ENCODE measurements around the gene P2RX2. TPM values are rescaled to one million over a fixed set of nuclear protein-coding genes. Genes with fewer than 3 reads are reported as not detected.
"Not testable (repeated sequence)": the region's sequence is repeated elsewhere in the genome, so short reads cannot be mapped to it uniquely, and the experiment has no call there.

Gene P2RX2
- polyA plus RNA-seq, 3 donors from 2014 or later = not detected

- H3K27me3 Mint-ChIP-seq (ENCODE audit: low read depth in 3 of 3) = peaks cover 4 to 12% (median 5%) of the 10 kb centered on the region in 3 donors
- no peak overlapping the region for H3K4me3 Mint-ChIP-seq
- no peaks in the 10 kb centered on the region for H3K36me3 Mint-ChIP-seq
- no peak overlapping the region for H3K27ac Mint-ChIP-seq
- no peaks in the 10 kb centered on the region for H3K9me3 Mint-ChIP-seq
- H3K4me1 Mint-ChIP-seq = peaks cover 4 to 5% of the 10 kb centered on the region in 2 donors
- DNase-seq = no peak
Measured at GRCh38 chr12:132588821-132589669, 29.5 kb upstream of the P2RX2 start.

- H3K4me1 Mint-ChIP-seq = peaks cover 5 to 7% of the 10 kb centered on the region in 2 donors
- H3K27ac Mint-ChIP-seq = no peak overlapping the region
- no peaks in the 10 kb centered on the region for H3K36me3 Mint-ChIP-seq
- no peaks in the 10 kb centered on the region for H3K9me3 Mint-ChIP-seq
- DNase-seq = no peak
- no peak overlapping the region for H3K4me3 Mint-ChIP-seq
- H3K27me3 Mint-ChIP-seq (ENCODE audit: low read depth in 3 of 3) = peaks cover 7 to 17% (median 10%) of the 10 kb centered on the region in 3 donors
Measured at GRCh38 chr12:132591107-132591935, 27.3 kb upstream of the P2RX2 start.

DNA sequence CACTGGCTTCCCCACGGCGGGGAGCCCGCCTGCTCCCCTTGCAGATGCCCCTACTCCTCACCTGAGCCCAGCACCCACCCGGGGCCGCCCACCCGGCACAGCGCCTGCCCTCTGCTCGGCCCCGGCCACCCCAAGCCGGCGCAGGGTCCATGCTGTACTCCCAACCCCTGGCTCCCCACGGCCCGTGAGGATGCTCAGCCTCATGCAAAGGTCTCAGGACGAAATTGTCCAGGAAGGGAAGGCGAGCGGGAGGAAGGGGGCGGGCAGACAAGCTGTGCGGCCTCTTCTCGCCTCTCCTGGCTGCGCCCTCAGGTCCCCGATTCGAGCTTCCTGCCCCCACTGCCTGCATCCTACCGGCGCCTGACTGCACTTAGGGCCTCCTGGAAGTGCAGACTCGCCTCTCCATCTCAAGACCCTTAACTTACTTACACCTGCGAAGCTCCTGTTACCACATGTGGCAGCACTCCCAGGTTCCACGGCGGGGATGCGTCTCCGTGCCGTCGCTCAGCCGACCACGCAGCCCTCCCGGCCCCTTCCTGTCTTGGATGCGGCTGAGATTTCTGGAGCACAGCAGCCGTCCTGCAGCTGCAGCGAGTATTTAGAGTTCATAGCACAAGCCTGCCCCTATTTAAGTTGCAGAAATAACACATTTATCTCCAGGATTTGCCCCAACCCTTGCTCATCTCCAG, 26.1 kb upstream of the P2RX2 start:
- no peak overlapping the region for H3K27ac Mint-ChIP-seq
- peaks cover 7 to 19% (median 10%) of the 10 kb centered on the region in 3 donors for H3K27me3 Mint-ChIP-seq (ENCODE audit: low read depth in 3 of 3)
- H3K4me3 Mint-ChIP-seq = no peak overlapping the region
- DNase-seq = no peak
- no peaks in the 10 kb centered on the region for H3K9me3 Mint-ChIP-seq
- no peaks in the 10 kb centered on the region for H3K36me3 Mint-ChIP-seq
- peaks cover 10 to 12% of the 10 kb centered on the region in 2 donors for H3K4me1 Mint-ChIP-seq

DNA sequence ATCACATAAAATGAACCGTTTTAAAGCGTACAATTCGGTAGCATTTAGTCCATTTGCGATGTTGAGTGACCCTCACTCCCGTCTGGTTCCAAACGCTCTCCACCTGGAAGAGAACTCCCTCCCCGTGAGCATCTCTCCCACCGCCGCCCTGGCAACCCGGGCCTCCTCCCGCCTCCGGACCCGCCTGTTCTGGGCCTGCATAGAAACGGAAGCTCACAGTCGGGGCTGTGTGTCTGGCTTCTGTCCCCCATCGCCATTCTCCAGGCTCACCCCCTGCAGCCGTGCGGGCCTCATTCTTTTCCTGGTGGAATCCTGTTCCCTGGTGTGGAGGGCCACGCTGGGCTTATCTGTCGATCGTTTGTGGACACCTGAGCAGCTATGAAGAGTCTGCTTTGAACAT, 25.5 kb upstream of the P2RX2 start:
- Mint-ChIP-seq H3K4me1 (peaks cover 14 to 18% of the 10 kb centered on the region in 2 donors), H3K4me3 (no peak overlapping the region), H3K27me3 (ENCODE audit: low read depth in 3 of 3) (peaks cover 9 to 22% (median 10%) of the 10 kb centered on the region in 3 donors), H3K9me3 (no peaks in the 10 kb centered on the region), H3K36me3 (no peaks in the 10 kb centered on the region), H3K27ac (no peak overlapping the region)
- no peak for DNase-seq

GRCh38 chr12:132593521-132593920, 25.1 kb upstream of the P2RX2 start:
- no peak overlapping the region for H3K4me3 Mint-ChIP-seq
- peak overlapping the region in 1 of 6 donors; percentile 47 for H3K27ac Mint-ChIP-seq
- H3K27me3 Mint-ChIP-seq (ENCODE audit: low read depth in 3 of 3) = peaks cover 9 to 22% (median 10%) of the 10 kb centered on the region in 3 donors
- no peak for DNase-seq
- no peaks in the 10 kb centered on the region for H3K36me3 Mint-ChIP-seq
- H3K4me1 Mint-ChIP-seq = peaks cover 14 to 18% of the 10 kb centered on the region in 2 donors
- no peaks in the 10 kb centered on the region for H3K9me3 Mint-ChIP-seq

DNA sequence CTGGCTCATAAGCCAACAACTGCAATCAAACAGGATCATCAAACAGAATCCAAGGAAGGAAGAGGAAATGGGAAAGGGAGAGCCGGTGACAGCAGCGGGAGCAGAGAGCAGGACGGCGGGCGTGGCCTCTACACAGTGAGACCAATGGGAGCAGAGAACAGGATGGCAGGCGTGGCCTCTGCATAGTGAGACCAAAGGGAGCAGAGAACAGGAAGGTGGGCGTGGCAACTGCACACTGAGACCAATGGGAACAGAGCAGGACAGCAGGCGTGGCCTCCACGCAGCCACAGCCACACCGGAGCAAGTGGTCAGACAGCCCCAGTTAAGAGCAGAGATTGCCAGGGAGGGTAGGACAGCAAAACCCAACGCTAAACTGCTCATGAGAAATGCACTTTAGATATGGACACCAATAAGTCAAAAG, 24.6 kb upstream of the P2RX2 start:
- DNase-seq = peak in 1 of 3 donors; percentile 21
- Mint-ChIP-seq H3K4me1 (peaks cover 18% of the 10 kb centered on the region in 2 donors), H3K9me3 (no peaks in the 10 kb centered on the region), H3K4me3 (peak overlapping the region in 1 of 5 donors; percentile 44), H3K27ac (peak overlapping the region in 1 of 6 donors; percentile 47), H3K36me3 (no peaks in the 10 kb centered on the region), H3K27me3 (ENCODE audit: low read depth in 3 of 3) (peaks cover 10 to 18% (median 12%) of the 10 kb centered on the region in 3 donors)

DNA sequence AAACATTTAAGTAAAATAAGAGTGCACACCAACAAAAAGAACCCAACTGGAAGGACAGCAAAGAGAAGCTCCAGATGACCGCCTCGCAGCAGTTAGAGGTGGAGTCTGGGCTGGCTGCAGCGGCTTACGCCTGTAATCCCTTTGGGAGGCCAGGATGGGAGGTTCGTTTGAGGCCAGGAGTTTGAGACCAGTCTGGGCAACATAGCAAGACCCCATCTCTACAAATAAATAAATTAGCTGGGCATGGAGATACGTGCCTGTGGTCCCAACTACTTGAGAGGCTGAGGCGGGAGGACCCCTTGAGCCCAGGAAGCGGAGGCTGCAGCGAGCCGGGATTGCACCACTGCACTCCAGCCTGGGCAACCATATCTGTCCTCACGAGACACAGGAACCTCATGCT, 23.4 kb upstream of the P2RX2 start:
- Mint-ChIP-seq H3K27ac (no peak overlapping the region), H3K9me3 (no peaks in the 10 kb centered on the region), H3K4me1 (peaks cover 22% of the 10 kb centered on the region in 2 donors), H3K4me3 (peak overlapping the region in 1 of 5 donors; percentile 34), H3K27me3 (ENCODE audit: low read depth in 3 of 3) (peaks cover 12 to 17% (median 13%) of the 10 kb centered on the region in 3 donors), H3K36me3 (no peaks in the 10 kb centered on the region)
- no peak for DNase-seq

DNA sequence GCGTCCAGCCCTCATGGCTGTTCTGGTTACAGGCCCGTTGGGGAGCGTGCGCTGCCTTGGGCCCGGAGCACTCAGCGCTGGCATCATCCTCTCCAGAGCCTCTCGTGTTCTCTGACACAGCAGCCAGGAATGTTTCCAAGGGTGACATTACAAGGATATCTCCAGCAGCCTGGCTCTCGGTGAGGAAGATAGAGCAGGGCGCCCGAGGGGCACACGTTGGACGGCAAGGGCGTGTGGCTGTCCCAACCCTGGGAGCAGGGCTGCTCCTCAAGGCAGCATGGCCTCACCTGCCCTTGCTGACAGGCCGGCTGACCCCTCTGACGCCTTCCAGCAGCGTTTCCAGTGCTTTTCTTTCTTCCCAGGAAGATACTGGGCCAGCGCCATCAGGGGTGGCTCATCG, 22.6 kb upstream of the P2RX2 start:
- H3K27me3 Mint-ChIP-seq (ENCODE audit: low read depth in 3 of 3) = peaks cover 13 to 17% (median 14%) of the 10 kb centered on the region in 3 donors
- DNase-seq = no peak

DNA sequence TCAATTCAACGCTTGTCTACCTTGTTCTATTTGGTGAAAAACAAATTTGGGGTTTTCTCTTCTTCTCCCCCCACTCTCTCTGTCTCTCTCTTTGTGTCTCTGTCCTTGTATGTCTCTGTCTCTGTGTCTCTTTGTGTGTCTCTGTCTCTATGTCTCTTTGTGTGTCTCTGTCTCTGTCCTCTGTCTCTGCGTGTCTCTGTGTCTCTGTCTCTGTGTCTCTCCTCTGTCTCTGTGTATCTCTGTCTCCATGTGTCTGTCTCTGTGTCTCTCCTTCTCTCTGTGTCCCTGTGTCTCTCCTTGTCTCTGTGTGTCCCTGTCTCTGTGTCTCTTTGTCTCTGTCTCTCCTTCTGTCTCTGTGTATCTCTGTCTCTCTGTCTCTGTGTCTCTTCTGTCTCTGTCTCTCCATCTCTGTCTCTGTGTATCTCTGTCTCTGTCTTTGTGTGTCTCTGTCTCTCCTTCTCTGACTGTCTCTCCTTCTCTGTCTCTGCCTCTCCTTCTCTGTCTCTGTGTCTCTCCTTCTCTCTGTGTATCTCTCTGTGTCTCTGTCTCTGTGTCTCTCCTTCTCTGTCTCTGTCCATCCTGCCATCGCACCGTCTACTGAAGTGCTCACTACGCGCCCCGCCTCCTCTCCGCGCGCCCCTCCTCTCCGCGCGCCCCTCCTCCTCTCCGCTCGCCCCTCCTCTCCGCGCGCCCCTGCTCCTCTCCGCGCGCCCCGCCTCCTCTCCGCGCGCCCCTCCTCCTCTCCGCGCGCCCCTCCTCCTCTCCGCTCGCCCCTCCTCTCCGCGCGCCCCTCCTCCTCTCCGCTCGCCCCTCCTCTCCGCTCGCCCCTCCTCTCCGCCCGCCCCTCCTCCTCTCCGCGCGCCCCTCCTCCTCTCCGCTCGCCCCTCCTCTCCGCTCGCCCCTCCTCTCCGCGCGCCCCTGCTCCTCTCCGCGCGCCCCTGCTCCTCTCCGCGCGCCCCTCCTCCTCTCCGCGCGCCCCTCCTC, 21.0 kb upstream of the P2RX2 start:
- H3K9me3 Mint-ChIP-seq = no peaks in the 10 kb centered on the region
- H3K27me3 Mint-ChIP-seq (ENCODE audit: low read depth in 3 of 3) = peaks cover 17 to 19% (median 18%) of the 10 kb centered on the region in 3 donors
- peak overlapping the region in 5 of 6 donors; percentile 58 to 84 (median 74) for H3K27ac Mint-ChIP-seq
- DNase-seq = peak in 2 of 3 donors; percentile 53 to 58
- peaks cover 29 to 31% of the 10 kb centered on the region in 2 donors for H3K4me1 Mint-ChIP-seq
- peak overlapping the region; percentile 84 to 93 (median 89) for H3K4me3 Mint-ChIP-seq
- no peaks in the 10 kb centered on the region for H3K36me3 Mint-ChIP-seq

More for the DNA sequence above, 22.6 kb upstream of the P2RX2 start:
- H3K9me3 Mint-ChIP-seq = no peaks in the 10 kb centered on the region
- peak overlapping the region in 3 of 5 donors; percentile 24 to 59 (median 26) for H3K4me3 Mint-ChIP-seq
- H3K36me3 Mint-ChIP-seq = no peaks in the 10 kb centered on the region
- H3K4me1 Mint-ChIP-seq = peaks cover 28 to 30% of the 10 kb centered on the region in 2 donors
- no peak overlapping the region for H3K27ac Mint-ChIP-seq

GRCh38 chr12:132599502-132599901, 19.1 kb upstream of the P2RX2 start:
- H3K27me3 Mint-ChIP-seq (ENCODE audit: low read depth in 3 of 3) = peaks cover 12 to 16% (median 15%) of the 10 kb centered on the region in 3 donors
- H3K36me3 Mint-ChIP-seq, DNase-seq, H3K9me3 Mint-ChIP-seq: not testable (repeated sequence)
- peak overlapping the region; percentile 73 to 87 (median 78) for H3K4me3 Mint-ChIP-seq
- peak overlapping the region in 2 of 6 donors; percentile 10 to 50 for H3K27ac Mint-ChIP-seq
- peaks cover 24 to 25% of the 10 kb centered on the region in 2 donors for H3K4me1 Mint-ChIP-seq

GRCh38 chr12:132600048-132601032, 18.2 kb upstream of the P2RX2 start:
- peak overlapping the region; percentile 75 to 87 (median 85) for H3K4me3 Mint-ChIP-seq
- no peaks in the 10 kb centered on the region for H3K9me3 Mint-ChIP-seq
- peaks cover 10 to 17% (median 17%) of the 10 kb centered on the region in 3 donors for H3K27me3 Mint-ChIP-seq (ENCODE audit: low read depth in 3 of 3)
- peak overlapping the region in 5 of 6 donors; percentile 14 to 73 (median 58) for H3K27ac Mint-ChIP-seq
- peak; percentile 34 to 41 (median 35) for DNase-seq
- H3K36me3 Mint-ChIP-seq = no peaks in the 10 kb centered on the region
- H3K4me1 Mint-ChIP-seq = peaks cover 24 to 25% of the 10 kb centered on the region in 2 donors
